NOMO-1 treated with DMSO at 0.1 percent for 48 hours (cell line): ENCODE data around the gene INHBB.

Source experiments
- DNase-seq: peaks from one replicate; lab custom pipeline; 2025; ENCODE audit not compliant: unreplicated experiment; lab: John Stamatoyannopoulos, UW

Gene INHBB

DNA sequence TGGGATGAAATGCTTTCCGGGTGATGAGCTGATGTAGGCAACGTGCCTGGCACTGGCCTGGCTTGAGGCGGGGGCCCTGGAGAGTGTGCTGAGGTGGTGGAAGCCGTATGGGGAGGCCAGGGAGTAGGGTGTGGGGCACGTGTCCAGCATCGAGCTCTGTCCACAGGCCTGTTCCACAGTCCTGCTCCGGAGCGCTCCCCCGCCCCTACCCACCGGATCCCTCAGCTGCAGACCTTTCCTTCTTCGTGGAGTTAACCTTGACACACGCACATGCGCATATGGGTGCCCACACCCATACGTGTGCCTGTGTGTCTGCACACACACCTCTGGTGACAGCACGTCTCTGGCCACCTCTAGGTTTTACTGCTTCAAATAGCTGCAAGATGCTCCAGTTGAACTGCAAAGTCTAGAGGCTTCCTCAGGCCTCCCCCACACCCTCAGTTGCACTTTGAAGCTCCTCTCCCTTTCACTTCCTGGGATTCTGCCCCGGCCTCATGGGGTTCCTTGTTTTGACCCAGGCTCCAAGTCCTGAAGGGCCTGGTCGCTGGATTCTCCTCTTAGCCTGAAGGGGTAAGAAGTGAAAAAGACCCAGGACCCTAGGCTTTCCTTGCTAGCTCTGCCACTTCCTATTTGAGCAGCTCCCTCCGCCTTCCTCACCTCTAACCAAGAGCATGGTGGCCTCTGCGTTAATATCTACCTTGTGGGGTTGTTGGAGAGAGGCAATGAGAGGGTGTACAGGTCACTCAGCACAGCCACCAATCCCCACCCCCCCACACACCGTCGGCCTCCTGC, 49.5 kb downstream of the INHBB start:
- DNase-seq = no peak

DNA sequence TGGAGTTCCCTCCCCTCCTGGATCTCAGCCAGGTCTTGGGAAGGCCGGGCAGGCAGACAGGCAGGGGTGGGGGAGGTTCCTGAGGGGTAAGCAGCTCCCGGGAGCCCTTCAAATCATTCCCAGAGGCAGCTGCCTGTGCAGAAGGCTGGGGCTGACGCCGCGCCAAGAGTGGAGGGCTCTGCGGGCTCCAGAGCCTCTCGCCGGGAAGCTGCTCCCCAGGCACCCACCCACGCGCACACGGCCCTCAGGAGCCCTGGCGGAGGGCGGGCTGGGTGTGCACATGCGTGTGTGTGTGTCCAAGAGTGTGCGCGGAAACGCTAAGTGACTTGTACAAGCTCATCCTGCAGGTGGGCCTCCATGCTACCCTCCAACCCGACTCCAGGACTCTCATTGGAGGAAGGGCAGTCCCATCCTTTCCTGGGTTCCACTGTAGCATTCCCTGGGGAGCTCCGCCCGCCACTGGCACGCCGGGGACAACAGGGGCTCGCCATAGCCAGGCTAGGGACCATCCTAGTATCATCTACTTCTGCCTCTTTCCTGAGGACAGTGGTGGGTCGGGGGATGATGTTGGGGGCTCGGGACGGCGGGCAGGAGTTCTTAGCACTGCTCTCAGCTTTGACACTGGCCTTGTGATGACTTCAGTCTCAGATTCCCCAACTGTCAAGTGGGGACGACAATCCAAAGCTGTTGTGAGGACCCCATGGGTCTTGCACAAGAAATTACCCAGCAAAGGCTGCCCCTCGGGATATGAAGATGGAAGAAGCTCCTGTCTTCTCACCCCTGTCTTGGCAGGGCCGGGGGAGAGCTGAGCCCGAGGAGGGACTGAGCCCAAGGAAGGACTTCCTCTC, 50.3 kb downstream of the INHBB start:
- DNase-seq = no peak

DNA sequence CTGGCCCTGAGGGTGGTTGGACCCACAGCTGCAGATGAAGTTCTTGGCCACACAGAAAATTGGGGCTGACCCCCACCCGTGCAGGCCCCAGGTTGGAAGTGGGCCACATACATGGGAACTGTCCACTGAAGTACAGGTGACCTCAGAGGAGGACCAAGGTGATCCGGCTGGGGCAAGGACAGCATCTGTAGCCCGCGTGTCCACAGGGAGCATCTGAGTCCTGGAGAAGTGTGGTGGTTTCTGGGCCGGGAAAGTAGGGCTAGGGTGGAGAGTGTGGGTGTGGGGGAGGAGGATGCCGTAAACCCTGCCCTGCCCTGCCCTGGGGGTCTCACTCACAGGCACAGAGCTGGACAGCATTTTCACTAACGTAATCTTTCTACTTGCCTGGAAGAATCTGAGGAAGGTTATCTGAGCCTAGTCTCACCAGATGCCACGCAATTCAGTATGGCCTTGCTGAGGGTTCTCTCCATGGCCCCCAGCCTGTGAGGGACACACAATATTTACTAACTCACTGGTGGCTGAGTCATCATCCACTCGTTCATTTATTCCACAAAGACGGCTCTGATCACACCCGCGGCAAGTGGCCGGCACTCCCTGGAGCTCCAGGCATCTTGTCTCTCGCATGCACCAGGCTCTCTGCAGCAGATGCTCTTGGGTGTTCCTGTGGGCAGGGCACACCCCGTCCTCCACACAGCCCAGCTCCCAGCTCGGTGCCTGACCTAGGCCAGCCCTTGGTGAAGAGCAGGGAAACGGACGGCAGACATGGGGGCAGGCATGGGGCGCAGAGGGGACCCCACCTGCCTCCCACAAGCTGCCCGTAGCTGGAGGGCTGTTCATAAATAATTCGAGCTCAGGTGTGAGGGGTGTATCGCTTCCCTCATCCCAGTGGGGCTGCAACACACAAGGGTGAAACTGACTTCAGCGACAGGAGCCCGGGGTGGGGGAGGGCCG, 51.2 kb downstream of the INHBB start:
- no peak for DNase-seq

DNA sequence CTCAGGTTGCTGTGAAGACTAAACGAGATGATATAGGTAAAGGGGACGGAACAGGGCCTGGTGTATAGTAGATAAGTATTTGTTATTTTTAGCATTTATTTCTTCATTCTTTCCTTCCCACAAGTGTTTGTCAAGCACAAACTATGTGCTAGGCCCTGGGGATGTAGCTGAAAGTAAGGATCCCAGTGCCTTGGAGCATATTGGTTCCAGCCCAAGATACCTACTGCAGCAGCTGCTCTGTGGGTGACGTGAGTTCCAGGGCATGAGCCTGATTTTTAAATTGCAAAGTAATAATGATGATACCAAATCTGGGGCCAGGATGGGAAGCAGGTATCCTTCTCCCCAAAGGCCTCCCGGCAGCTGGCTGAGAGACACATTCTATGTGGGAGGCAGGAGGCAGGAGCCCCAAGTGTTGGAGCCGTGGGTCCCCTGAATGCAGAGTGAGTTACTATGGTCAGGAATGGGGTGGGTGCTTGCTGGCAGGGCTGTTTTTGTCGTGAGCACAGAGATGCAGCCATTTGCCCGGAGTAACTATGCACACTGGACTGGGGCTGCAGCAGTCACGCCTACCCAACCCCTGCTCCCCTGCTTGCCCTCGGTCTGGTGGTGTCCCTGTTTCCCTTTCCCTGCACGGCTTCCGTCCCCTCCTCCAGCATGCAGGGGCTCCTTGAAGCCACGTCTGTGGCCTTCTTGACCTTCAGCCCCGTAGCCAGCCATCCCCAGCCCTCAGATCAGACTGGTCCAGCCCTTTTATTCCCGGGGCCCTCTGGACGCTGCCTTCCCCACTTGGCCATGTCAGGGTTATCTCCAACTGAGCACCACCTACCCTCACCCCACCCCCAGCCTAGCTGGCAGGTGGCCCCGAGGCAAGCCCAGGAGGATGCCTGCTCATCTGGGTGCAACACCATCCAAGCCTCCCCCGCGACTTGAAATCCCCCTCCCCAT, 52.4 kb downstream of the INHBB start:
- no peak for DNase-seq

DNA sequence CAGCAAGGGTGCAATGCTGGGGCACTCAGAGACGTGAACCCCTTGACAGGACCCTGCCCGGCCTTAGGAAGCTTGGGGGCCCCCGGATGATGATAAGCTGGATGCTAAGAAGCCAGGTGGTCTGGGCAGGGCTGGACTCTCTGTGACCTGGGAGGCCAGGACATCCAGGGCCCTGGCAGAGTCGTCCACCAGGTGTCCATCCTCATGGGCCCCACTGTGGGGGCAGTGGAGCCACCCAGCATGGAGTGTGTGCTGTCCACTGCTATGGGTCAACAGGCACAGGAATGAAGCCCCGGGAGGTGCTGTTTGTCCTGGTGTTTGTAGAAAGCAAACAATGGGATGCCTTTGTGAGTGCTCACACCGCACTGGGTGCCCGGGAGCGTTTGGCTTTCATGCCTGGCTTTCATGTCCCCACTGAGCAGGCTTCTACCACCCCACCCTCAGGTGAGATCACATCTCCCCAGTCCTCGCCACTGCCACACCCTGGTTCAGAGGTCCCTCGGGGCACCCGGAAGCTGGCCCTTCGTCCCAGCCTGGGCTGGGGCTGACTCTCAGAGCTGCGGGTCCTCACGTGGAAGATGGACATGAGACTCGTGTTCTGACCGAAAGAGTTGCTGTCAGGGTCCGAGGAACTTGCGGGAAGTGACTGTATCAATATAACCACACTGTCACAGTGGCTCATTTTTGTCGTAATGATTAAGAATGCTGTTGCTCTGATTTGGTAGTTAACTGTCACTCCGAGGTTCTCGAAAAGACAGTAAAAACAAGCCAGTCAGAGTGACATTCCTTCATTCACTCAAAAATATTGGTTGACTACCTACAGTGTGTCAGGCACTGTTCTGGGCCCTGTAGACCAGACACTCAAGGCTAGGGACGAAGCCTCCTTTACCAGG, 53.3 kb downstream of the INHBB start:
- DNase-seq = no peak

DNA sequence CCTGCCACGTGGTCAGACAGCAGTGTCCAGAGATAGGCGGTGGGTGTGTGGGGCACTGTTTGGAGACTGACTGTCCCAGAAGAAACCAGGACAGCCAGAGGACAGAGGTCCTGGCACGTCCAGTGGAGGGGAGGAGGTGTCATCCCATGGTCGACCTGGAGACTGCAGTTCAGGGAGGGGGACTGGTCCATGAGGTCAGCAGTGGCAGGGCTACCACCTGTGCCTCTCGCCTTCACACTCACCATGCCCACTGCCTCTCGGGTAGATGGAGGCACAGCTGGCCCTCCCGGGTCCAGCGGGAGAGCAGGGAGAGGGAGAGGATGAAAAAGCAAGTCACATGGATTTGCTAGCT, 53.9 kb downstream of the INHBB start:
- DNase-seq = no peak

DNA sequence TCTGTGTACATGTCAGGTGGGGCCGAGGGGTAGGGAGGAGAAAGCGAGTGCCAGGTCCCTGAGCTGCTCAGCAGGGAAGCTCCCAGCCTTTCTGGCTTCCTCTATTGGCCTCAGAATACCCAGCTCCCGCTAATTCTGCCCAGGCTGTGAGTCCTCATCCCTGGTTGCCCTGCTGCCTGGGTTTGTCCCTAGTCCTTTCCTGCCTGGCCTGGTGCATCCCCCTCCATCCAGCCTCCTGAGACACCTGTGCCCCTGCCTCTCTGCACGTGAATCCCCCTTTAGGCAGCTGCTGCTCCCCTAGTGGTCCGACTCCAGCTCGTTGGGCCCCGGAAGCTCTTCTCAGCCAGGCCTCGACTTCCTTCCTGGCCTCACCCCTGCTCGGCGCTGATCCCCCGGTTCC, 54.6 kb downstream of the INHBB start:
- DNase-seq = no peak
